SK-N-SH (cell line): ENCODE data around the gene AK2. TPM values are rescaled to one million over a fixed set of nuclear protein-coding genes. Genes with fewer than 3 reads are reported as not detected.

Experiments used
- CTCF ChIA-PET: fragments of 300-600, 350-600 bp; formaldehyde crosslinking; extraction: SDS; loops from one replicate; lab custom pipeline; 2021; lab: Yijun Ruan, JAX
- POLR2A ChIA-PET: fragments of 350-600 bp; sonication (Branson Sonifier 250); formaldehyde crosslinking; extraction: SDS; loops from one replicate; lab custom pipeline; 2020; ENCODE audit warnings: antibody characterized with exemption, inconsistent platforms; lab: Yijun Ruan, JAX
- DNase-seq: peaks from one replicate; pipeline ENCODE4 v3.0.0; 2012
- H2AFZ ChIP-seq: fragments of 200-600 bp; sonication (generic); 2 replicates; pipeline ENCODE4 v1.8.1; 2016; ENCODE audit warnings: antibody characterized with exemption, mild to moderate bottlenecking, low read depth
- H3F3A ChIP-seq: fragments of 200-600 bp; sonication (generic); replicated peaks from 2 replicates; pipeline ENCODE3; 2016; ENCODE audit warnings: antibody characterized with exemption, mild to moderate bottlenecking; ENCODE audit not compliant: insufficient read depth
- H3K27ac ChIP-seq, 2 experiments: fragments of 200-500 bp in 1 of 2; fragments of 200-600 bp in 1 of 2; sonication (Bioruptor generic) in 1 of 2; sonication (generic), shearing (Covaris generic) in 1 of 2; 2 replicates each; pipeline versions ENCODE4 v1.5.1 to v1.6.1; 2014 to 2016; ENCODE audit warnings: low read depth in 2 of 2, inconsistent platforms in 1 of 2, low read length in 1 of 2, mild to moderate bottlenecking in 1 of 2, mixed read lengths in 1 of 2
- H3K27me3 ChIP-seq: fragments of 200-600 bp; sonication (generic), shearing (Covaris generic); 2 replicates; pipeline ENCODE4 v1.6.1; 2016; ENCODE audit warnings: mixed run types; ENCODE audit not compliant: insufficient read depth
- H3K36me3 ChIP-seq, 2 experiments: fragments of 200-500 bp in 1 of 2; fragments of 200-600 bp in 1 of 2; sonication (Bioruptor generic) in 1 of 2; sonication (generic) in 1 of 2; replicated peaks in 1 of 2; 2 replicates each; pipeline versions ENCODE3 to v1.5.1; 2014 to 2016; ENCODE audit warnings: low read length in 1 of 2, mild to moderate bottlenecking in 1 of 2; ENCODE audit not compliant: insufficient read depth in 2 of 2, control insufficient read depth in 1 of 2
- H3K4me1 ChIP-seq, 2 experiments: fragments of 200-500 bp in 1 of 2; fragments of 200-600 bp in 1 of 2; sonication (Bioruptor generic) in 1 of 2; sonication (generic), shearing (Covaris generic) in 1 of 2; 2 replicates each; pipeline versions ENCODE4 v1.5.1 to v1.6.1; 2014 to 2016; ENCODE audit warnings: low read depth in 1 of 2, low read length in 1 of 2, mixed run types in 1 of 2; ENCODE audit not compliant: insufficient read depth in 2 of 2, control insufficient read depth in 1 of 2
- H3K4me2 ChIP-seq: fragments of 200-600 bp; sonication (generic), shearing (Covaris generic); 2 replicates; pipeline ENCODE4 v1.6.1; 2017; ENCODE audit warnings: mixed run types
- H3K4me3 ChIP-seq, 2 experiments: fragments of 200-500 bp in 1 of 2; fragments of 200-600 bp in 1 of 2; sonication (Bioruptor generic) in 1 of 2; sonication (generic), shearing (Covaris generic) in 1 of 2; 2 replicates each; pipeline versions ENCODE4 v1.5.1 to v1.8.1; 2014 to 2016; ENCODE audit warnings: low read depth in 2 of 2, inconsistent platforms in 1 of 2, low read length in 1 of 2, mild to moderate bottlenecking in 1 of 2, mixed read lengths in 1 of 2, moderate library complexity in 1 of 2
- H3K79me2 ChIP-seq: fragments of 200-600 bp; sonication (generic); 2 replicates; pipeline ENCODE4 v1.8.1; 2017; ENCODE audit warnings: mild to moderate bottlenecking; ENCODE audit not compliant: insufficient read depth
- H3K9ac ChIP-seq: fragments of 200-600 bp; sonication (generic); 2 replicates; pipeline ENCODE4 v1.6.1; 2017; ENCODE audit warnings: mixed run types
- H3K9me2 ChIP-seq: fragments of 200-600 bp; sonication (generic); 2 replicates; pipeline ENCODE4 v1.6.1; 2017; ENCODE audit warnings: mixed run types
- H3K9me3 ChIP-seq: fragments of 200-600 bp; sonication (generic); 2 replicates; pipeline ENCODE4 v1.6.1; 2017; ENCODE audit warnings: mixed run types, mild to moderate bottlenecking, moderate library complexity
- H4K20me1 ChIP-seq: fragments of 200-600 bp; sonication (generic); 2 replicates; pipeline ENCODE4 v1.6.1; 2017; ENCODE audit warnings: mild to moderate bottlenecking, mixed run types; ENCODE audit not compliant: insufficient read depth
- CHD2 ChIP-seq: fragments of 150-350 bp; IDR thresholded peaks from 2 replicates; pipeline ENCODE4 v1.6.1; 2018; ENCODE audit warnings: low read length; ENCODE audit not compliant: partially characterized antibody
- ELF1 ChIP-seq: IDR thresholded peaks from 2 replicates; pipeline ENCODE4 v1.4.0; 2012
- EP300 ChIP-seq, 2 experiments: IDR thresholded peaks; 2 replicates each; pipeline versions ENCODE4 v1.4.0 to v1.6.1; 2012; ENCODE audit warnings: borderline replicate concordance in 1 of 2, low read depth in 1 of 2, low read length in 1 of 2
- EZH2phosphoT487 ChIP-seq: fragments of 200-600 bp; sonication (generic); IDR thresholded peaks from 2 replicates; pipeline ENCODE4 v1.6.1; 2017; ENCODE audit warnings: low read depth, mixed run types, mild to moderate bottlenecking, antibody characterized with exemption, moderate library complexity, borderline replicate concordance
- FOSL2 ChIP-seq: IDR thresholded peaks from 2 replicates; pipeline ENCODE4 v1.4.0; 2012; ENCODE audit warnings: low read depth, mild to moderate bottlenecking, moderate library complexity, borderline replicate concordance
- FOXJ3 ChIP-seq: sonication (generic); formaldehyde crosslinking; IDR thresholded peaks from 2 replicates; pipeline ENCODE4 v1.5.1; 2020; ENCODE audit warnings: mild to moderate bottlenecking, missing genetic modification reagents
- FOXM1 ChIP-seq: IDR thresholded peaks from 2 replicates; pipeline ENCODE4 v1.4.0; 2012; ENCODE audit warnings: low read depth, mild to moderate bottlenecking
- GATA2 ChIP-seq: sonication (generic); formaldehyde crosslinking; IDR thresholded peaks from 2 replicates; pipeline ENCODE4 v1.5.0; 2020; ENCODE audit warnings: mild to moderate bottlenecking, missing genetic modification reagents
- NFIC ChIP-seq: IDR thresholded peaks from 2 replicates; pipeline ENCODE4 v1.4.0; 2012; ENCODE audit warnings: borderline replicate concordance
- POLR2AphosphoS5 ChIP-seq: IDR thresholded peaks from 2 replicates; pipeline ENCODE4 v1.6.1; 2012; ENCODE audit warnings: low read depth, low read length
- RAD21 ChIP-seq: IDR thresholded peaks from 2 replicates; pipeline ENCODE4 v1.6.1; 2012; ENCODE audit warnings: mild to moderate bottlenecking, low read length
- RCOR1 ChIP-seq: fragments of 150-350 bp; IDR thresholded peaks from 2 replicates; pipeline ENCODE4 v1.6.1; 2017; ENCODE audit warnings: antibody characterized with exemption, low read length
- RFX5 ChIP-seq: IDR thresholded peaks from 2 replicates; pipeline ENCODE4 v1.6.1; 2012; ENCODE audit warnings: mild to moderate bottlenecking, improper control_type of control experiment, low read length
- RXRA ChIP-seq: IDR thresholded peaks from 2 replicates; pipeline ENCODE4 v1.4.0; 2012; ENCODE audit warnings: low read depth, mild to moderate bottlenecking, borderline replicate concordance
- TEAD4 ChIP-seq: IDR thresholded peaks from 2 replicates; pipeline ENCODE4 v1.4.0; 2012; ENCODE audit warnings: mild to moderate bottlenecking, borderline replicate concordance; ENCODE audit not compliant: insufficient read depth
- WGBS: methylation state at CpG from one replicate; pipeline ENCODE4 v1.1.6; 2017; ENCODE audit warnings: low lambda C conversion rate; 5-methylcytosine and 5-hydroxymethylcytosine counted together
- polyA plus RNA-seq, 3 experiments: library from polyadenylated mRNA; depleted of rRNA; stranded (reverse); fragments of >200 nt; gene quantifications; 2 replicates each; pipeline ENCODE4 v1.2.3, GENCODE V29; 2012
- TF ChIP-seq, protein P1 (sequence below): fragments of 200-600 bp; sonication (generic); IDR thresholded peaks from 2 replicates; pipeline ENCODE4 v1.6.1; 2017; ENCODE audit warnings: antibody characterized with exemption, mild to moderate bottlenecking, moderate library complexity
- TF ChIP-seq, protein P2 (sequence below): fragments of 150-350 bp; IDR thresholded peaks from 2 replicates; pipeline ENCODE4 v1.6.1; 2016; ENCODE audit warnings: mild to moderate bottlenecking, low read depth, low read length
- TF ChIP-seq, protein P3 (sequence below): IDR thresholded peaks from 2 replicates; pipeline ENCODE4 v1.4.0; 2012; ENCODE audit warnings: low read depth
- TF ChIP-seq, protein P4 (sequence below): IDR thresholded peaks from 2 replicates; pipeline ENCODE4; 2012

Gene AK2
- polyA plus RNA-seq, 1 of the 3 experiments (the other 2 are of a cell fraction): 191 TPM

DNA sequence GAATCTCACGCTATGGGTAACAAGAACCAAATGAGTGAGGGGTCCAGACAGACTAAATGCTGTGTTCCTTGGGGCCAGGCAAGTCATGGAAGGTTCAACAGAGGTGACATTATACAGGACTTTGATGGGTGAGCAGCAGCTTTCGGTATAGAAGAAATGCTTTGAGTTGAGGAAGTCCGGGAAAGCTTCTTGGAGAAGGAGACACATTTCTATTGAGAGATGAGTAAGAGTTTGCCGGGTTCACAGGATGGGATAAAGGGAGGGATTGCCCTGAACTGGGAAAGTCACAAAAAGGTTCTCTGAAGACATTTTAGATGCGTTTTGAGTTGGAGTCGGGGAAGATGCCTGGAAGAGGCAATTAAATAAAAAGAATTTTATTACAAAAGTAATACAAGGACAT lies 43.7 kb upstream of the AK2 start:
- no peaks in the 10 kb centered on the region for H3K27me3 ChIP-seq
- TF ChIP-seq CHD2 (no peak), GATA2 (no peak), RAD21 (no peak), RXRA (no peak)
- TF ChIP-seq, protein P1, sequence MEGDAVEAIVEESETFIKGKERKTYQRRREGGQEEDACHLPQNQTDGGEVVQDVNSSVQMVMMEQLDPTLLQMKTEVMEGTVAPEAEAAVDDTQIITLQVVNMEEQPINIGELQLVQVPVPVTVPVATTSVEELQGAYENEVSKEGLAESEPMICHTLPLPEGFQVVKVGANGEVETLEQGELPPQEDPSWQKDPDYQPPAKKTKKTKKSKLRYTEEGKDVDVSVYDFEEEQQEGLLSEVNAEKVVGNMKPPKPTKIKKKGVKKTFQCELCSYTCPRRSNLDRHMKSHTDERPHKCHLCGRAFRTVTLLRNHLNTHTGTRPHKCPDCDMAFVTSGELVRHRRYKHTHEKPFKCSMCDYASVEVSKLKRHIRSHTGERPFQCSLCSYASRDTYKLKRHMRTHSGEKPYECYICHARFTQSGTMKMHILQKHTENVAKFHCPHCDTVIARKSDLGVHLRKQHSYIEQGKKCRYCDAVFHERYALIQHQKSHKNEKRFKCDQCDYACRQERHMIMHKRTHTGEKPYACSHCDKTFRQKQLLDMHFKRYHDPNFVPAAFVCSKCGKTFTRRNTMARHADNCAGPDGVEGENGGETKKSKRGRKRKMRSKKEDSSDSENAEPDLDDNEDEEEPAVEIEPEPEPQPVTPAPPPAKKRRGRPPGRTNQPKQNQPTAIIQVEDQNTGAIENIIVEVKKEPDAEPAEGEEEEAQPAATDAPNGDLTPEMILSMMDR: no peak
- peaks cover 9 to 13% of the 10 kb centered on the region in 2 experiments; a peak in 2 of 4 replicates for H3K4me1 ChIP-seq
- peak overlapping the region in 1 of 2 experiments; percentile 56; a peak in 2 of 4 replicates for H3K27ac ChIP-seq
- ChIA-PET POLR2A (interaction anchor here (0.6 kb wide), 1 partner anchor 19 kb away, joined by 4 read pairs; no protein-coding TSS in a partner anchor), CTCF (interaction anchor here (1.0 to 12.5 kb wide), 7 partner anchors 9 to 208 kb away, joined by 3 to 86 read pairs (median 3); partner anchors contain the start of gene HPCA)
- no peaks in the 10 kb centered on the region for H3K79me2 ChIP-seq
- H3K9ac ChIP-seq: peak overlapping the region; percentile 71
- 16% methylated on average over 6 of the region's 6 CpGs for WGBS
- H3K4me2 ChIP-seq: peak overlapping the region; percentile 99
- no peaks in the 10 kb centered on the region for H3K9me3 ChIP-seq
- peak overlapping the region; percentile 96 for H2AFZ ChIP-seq
- DNase-seq: no peak
- H3K36me3 ChIP-seq: no peaks in the 10 kb centered on the region
- H3K4me3 ChIP-seq: peak overlapping the region; percentile 73 to 75
- no peaks in the 10 kb centered on the region for H4K20me1 ChIP-seq
- no peaks in the 10 kb centered on the region for H3F3A ChIP-seq
- no peaks in the 10 kb centered on the region for H3K9me2 ChIP-seq

DNA sequence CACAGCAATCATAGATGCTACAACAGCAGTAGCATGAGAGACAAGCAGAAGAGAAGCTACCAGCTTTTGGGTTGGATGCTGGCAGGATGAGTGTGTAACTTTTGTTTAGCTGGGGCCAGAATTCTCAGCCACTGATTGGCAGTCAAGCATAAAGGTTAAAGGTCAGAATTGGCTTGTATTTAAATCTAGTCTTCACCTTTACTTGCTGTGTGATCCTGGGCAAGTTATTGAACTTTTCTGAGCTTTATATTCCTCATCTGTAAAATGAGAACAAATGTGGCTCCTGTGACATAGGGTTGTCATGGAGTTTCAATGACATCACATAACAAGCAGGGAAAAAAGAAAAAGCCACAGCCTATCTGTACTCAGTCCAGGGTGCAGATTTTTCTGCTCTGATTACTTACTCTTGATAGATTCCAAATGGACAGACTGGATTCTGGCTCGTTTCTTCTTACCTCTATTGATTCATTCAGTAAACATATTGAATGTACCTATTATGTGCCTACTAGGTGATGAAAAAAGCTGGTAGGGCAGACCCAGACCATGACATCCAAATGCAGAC lies 41.4 kb upstream of the AK2 start:
- no peak overlapping the region for H3K9ac ChIP-seq
- DNase-seq: no peak
- H3K79me2 ChIP-seq: no peaks in the 10 kb centered on the region
- no peaks in the 10 kb centered on the region for H3K9me2 ChIP-seq
- CTCF ChIA-PET: interaction anchor here (12.5 kb wide), 1 partner anchor 23 kb away, joined by 86 read pairs; no protein-coding TSS in a partner anchor
- WGBS: 28% methylated on average over 1 of the region's 1 CpG
- no peak overlapping the region for H2AFZ ChIP-seq
- H3K36me3 ChIP-seq: no peaks in the 10 kb centered on the region
- H3F3A ChIP-seq: no peaks in the 10 kb centered on the region
- H3K9me3 ChIP-seq: no peaks in the 10 kb centered on the region
- no peak overlapping the region for H3K4me2 ChIP-seq
- no peaks in the 10 kb centered on the region for H3K27me3 ChIP-seq
- TF ChIP-seq ELF1: no peak
- no peak for TF ChIP-seq EZH2phosphoT487
- TF ChIP-seq POLR2AphosphoS5: no peak
- TF ChIP-seq FOXJ3 (CRISPR knock-in tag): no peak
- no peak for TF ChIP-seq RCOR1
- TF ChIP-seq FOSL2: no peak
- TF ChIP-seq, protein P2, sequence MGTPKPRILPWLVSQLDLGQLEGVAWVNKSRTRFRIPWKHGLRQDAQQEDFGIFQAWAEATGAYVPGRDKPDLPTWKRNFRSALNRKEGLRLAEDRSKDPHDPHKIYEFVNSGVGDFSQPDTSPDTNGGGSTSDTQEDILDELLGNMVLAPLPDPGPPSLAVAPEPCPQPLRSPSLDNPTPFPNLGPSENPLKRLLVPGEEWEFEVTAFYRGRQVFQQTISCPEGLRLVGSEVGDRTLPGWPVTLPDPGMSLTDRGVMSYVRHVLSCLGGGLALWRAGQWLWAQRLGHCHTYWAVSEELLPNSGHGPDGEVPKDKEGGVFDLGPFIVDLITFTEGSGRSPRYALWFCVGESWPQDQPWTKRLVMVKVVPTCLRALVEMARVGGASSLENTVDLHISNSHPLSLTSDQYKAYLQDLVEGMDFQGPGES: no peak
- TF ChIP-seq NFIC: no peak
- TF ChIP-seq, protein P1: no peak
- TF ChIP-seq TEAD4: no peak
- TF ChIP-seq GATA2: no peak
- TF ChIP-seq, protein P3, sequence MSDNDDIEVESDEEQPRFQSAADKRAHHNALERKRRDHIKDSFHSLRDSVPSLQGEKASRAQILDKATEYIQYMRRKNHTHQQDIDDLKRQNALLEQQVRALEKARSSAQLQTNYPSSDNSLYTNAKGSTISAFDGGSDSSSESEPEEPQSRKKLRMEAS: no peak
- TF ChIP-seq FOXM1: no peak
- TF ChIP-seq, protein P4, sequence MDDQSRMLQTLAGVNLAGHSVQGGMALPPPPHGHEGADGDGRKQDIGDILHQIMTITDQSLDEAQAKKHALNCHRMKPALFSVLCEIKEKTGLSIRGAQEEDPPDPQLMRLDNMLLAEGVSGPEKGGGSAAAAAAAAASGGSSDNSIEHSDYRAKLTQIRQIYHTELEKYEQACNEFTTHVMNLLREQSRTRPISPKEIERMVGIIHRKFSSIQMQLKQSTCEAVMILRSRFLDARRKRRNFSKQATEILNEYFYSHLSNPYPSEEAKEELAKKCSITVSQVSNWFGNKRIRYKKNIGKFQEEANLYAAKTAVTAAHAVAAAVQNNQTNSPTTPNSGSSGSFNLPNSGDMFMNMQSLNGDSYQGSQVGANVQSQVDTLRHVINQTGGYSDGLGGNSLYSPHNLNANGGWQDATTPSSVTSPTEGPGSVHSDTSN: no peak
- TF ChIP-seq RFX5: no peak
- TF ChIP-seq EP300 (IDR thresholded peaks at IDR 0.05; ENCODE audit: borderline replicate concordance in 1 of 2, low read depth in 1 of 2, low read length in 1 of 2): no peak
- H3K4me3 ChIP-seq: no peak overlapping the region
- H4K20me1 ChIP-seq: no peaks in the 10 kb centered on the region
- POLR2A ChIA-PET: interaction anchor here (1.1 kb wide), 1 partner anchor 246 kb away, joined by 5 read pairs; no protein-coding TSS in a partner anchor
- peaks cover 9 to 13% of the 10 kb centered on the region in 2 experiments; a peak in 2 of 4 replicates for H3K4me1 ChIP-seq
- H3K27ac ChIP-seq: no peak overlapping the region
